Astrocyte of the cerebellum (primary cell): ENCODE results near the gene UBTD2.
A peak's percentile ranks its signal among the peaks of the same experiment; 100 is the strongest.

ENCODE experiments used
- DNase-seq: peaks from one replicate; pipeline ENCODE4 v3.0.0-alpha.2; 2011; ENCODE audit warnings: low read depth
- H3K4me3 ChIP-seq: 2 replicates; pipeline ENCODE4 v1.5.1; 2011; ENCODE audit warnings: mild to moderate bottlenecking, low read depth, low read length, moderate library complexity
- CTCF ChIP-seq: IDR thresholded peaks from 2 replicates; pipeline ENCODE4 v1.5.1; 2012; ENCODE audit warnings: low read length, low read depth, moderate library complexity, mild to moderate bottlenecking; ENCODE audit errors: missing control alignments
- in situ Hi-C: cut with HindIII; loops from 2 replicates; pipeline ENCODE4 v1.10.0; 2017; ENCODE audit warnings: low sequenced_read_pairs

The UBTD2 gene

DNA sequence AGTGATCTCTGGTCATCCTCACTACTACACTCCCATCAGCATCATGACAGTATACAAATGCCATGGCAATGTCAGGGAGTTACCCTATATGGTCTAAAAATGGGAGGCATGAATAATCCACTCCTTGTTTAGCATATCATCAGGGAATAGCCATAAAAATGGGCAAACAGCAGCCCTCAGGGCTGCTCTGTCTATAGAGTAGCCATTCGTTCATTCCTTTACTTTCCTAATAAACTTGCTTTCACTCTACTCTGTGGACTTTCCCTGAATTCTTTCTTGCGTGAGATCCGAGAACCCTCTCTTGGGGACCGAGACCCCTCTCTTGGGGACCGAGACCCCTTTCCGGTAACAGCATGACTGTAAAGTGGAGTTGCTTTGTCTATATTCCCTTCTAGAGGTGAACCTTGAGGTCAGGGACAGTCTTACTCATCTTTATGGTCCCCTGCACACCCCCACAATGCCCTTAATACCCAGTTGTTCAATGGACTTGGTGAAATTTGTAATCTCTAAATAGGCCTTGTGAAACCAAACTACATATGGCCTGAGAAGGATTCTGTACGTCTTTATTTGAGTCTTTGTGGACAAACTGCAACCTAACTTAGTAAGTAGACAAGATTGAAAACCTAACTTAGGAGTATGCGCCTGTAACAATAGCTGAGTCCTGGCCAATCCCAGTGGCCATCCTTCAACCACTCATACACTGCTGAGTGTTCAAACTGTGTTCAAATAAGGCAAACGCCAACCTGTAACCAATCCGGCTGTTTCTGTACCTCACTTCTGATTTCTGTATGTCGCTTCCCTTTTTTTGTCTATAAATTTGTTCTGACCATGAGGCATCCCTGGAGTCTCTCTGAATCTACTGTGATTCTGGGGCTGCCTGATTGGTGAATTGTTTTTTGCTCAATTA, 32.3 kb upstream of the UBTD2 start:
- TF ChIP-seq CTCF, result no peak
- no peak for DNase-seq
- H3K4me3 ChIP-seq, result no peak overlapping the region
- in situ Hi-C loops, result no loop called here

DNA sequence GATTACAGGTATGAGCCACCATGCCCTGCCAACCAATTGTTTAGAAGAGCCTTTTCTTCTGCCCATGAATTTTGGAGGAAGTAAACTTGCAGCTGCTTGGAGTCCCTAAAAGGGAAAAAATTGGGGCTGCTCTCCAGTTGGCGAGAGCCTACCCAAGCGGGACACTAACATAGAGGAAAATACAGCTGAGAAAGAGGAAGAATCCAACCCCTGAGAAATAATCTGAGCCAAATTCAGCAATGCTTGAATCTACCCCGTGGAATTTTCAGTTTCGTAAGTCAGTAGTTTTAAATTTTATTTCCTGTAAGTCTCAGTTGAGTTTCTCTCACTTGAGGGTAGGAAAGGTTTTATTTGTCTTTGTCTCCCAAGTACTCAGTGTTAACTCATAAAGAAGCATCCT, 30.4 kb upstream of the UBTD2 start:
- H3K4me3 ChIP-seq, result no peak overlapping the region
- no peak for DNase-seq
- in situ Hi-C loops, result no loop called here
- TF ChIP-seq CTCF, result no peak

GRCh38 chr5:172312286-172312685, 28.7 kb upstream of the UBTD2 start:
- peak; percentile 44 for DNase-seq
- in situ Hi-C loops, result no loop called here
- H3K4me3 ChIP-seq, result no peak overlapping the region

GRCh38 chr5:172311605-172312004, 28.0 kb upstream of the UBTD2 start:
- no peak overlapping the region for H3K4me3 ChIP-seq
- TF ChIP-seq CTCF, result no peak
- peak; percentile 85 for DNase-seq
- in situ Hi-C loops, result no loop called here

More at GRCh38 chr5:172312286-172312685, 28.7 kb upstream of the UBTD2 start:
- TF ChIP-seq CTCF, result no peak

DNA sequence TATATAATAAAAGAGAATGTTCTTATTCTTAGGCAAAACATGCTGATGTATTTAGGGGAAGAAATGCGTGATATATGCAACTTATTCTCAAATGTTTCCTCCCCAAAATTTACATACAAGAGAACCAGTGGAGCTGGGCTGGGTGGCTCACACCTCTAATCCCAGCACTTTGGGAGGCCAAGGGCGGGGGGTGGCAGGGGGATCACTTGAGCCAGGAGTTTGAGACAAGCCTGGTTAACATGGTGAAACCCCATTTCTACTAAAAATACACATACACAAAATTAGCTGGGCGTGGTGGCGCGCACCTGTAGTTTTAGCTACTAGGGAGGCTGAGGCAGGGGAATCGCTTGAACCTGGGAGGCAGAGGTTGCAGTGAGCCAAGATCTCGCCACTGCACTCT, 27.5 kb upstream of the UBTD2 start:
- TF ChIP-seq CTCF, result no peak
- in situ Hi-C loops, result no loop called here
- no peak overlapping the region for H3K4me3 ChIP-seq
- DNase-seq, result no peak

- DNase-seq, result no peak
- in situ Hi-C loops, result no loop called here
- TF ChIP-seq CTCF, result no peak
- H3K4me3 ChIP-seq, result no peak overlapping the region
Measured at GRCh38 chr5:172305380-172305779, 21.8 kb upstream of the UBTD2 start.
